Osteoblast (primary cell): ENCODE data around the gene BHLHE23. TPM values are rescaled to one million over a fixed set of nuclear protein-coding genes. Genes with fewer than 3 reads are reported as not detected.

Source experiments
- DNase-seq: peaks from one replicate; pipeline ENCODE4 v3.0.0; 2011; ENCODE audit warnings: low spot score, mixed read lengths; ENCODE audit not compliant: insufficient read length; ENCODE audit errors: missing footprints
- H2AFZ ChIP-seq: 2 replicates; pipeline ENCODE4 v1.6.0; 2011; ENCODE audit warnings: mild to moderate bottlenecking, low read length
- H3K27ac ChIP-seq: 2 replicates; pipeline ENCODE4 v1.5.1; 2011; ENCODE audit warnings: mild to moderate bottlenecking, low read depth, low read length, moderate library complexity
- H3K27me3 ChIP-seq: 2 replicates; pipeline ENCODE4 v1.6.0; 2012; ENCODE audit warnings: mild to moderate bottlenecking, control low read depth, inconsistent platforms, low read length, moderate library complexity; ENCODE audit not compliant: insufficient read depth
- H3K36me3 ChIP-seq: 2 replicates; pipeline ENCODE4 v1.5.1; 2011; ENCODE audit warnings: mild to moderate bottlenecking, low read length, control low read depth, moderate library complexity; ENCODE audit not compliant: insufficient read depth
- H3K4me1 ChIP-seq: 2 replicates; pipeline ENCODE4 v1.5.1; 2011; ENCODE audit warnings: mild to moderate bottlenecking, low read length, control low read depth, moderate library complexity; ENCODE audit not compliant: insufficient read depth
- H3K4me2 ChIP-seq: 2 replicates; pipeline ENCODE4 v1.6.0; 2011; ENCODE audit warnings: mild to moderate bottlenecking, low read length; ENCODE audit not compliant: insufficient read depth
- H3K4me3 ChIP-seq: fragments of 200-600 bp; sonication (generic); 3 replicates; pipeline ENCODE4 v1.5.1; 2012; ENCODE audit warnings: mild to moderate bottlenecking, low read length, inconsistent platforms; ENCODE audit not compliant: insufficient read depth
- H3K79me2 ChIP-seq: 2 replicates; pipeline ENCODE4 v1.6.0; 2012; ENCODE audit warnings: mild to moderate bottlenecking, low read length, control low read depth, inconsistent platforms; ENCODE audit not compliant: insufficient read depth
- H3K9me3 ChIP-seq: 2 replicates; pipeline ENCODE4 v1.5.1; 2011; ENCODE audit warnings: low read depth, low read length, control low read depth
- H4K20me1 ChIP-seq: 2 replicates; pipeline ENCODE4 v1.6.0; 2012; ENCODE audit warnings: mild to moderate bottlenecking, low read length, control low read depth; ENCODE audit not compliant: insufficient read depth
- CTCF ChIP-seq: IDR thresholded peaks from 2 replicates; pipeline ENCODE4 v1.5.1; 2011; ENCODE audit warnings: mild to moderate bottlenecking, low read depth, low read length, moderate library complexity; ENCODE audit errors: extremely low read depth
- total RNA-seq: library from RNA; depleted of rRNA; stranded (reverse); fragments of >200 nt; gene quantifications from 2 replicates; pipeline ENCODE4 v1.2.3, GENCODE V29; 2012

BHLHE23 gene
- total RNA-seq, 1 donor: not detected

- Histone ChIP-seq H3K79me2 (no peaks in the 10 kb centered on the region), H3K27ac (no peak overlapping the region), H3K4me2 (no peak overlapping the region), H4K20me1 (no peaks in the 10 kb centered on the region), H3K36me3 (no peaks in the 10 kb centered on the region), H3K4me3 (no peak overlapping the region), H3K27me3 (peaks cover 51% of the 10 kb centered on the region), H3K9me3 (no peaks in the 10 kb centered on the region), H2AFZ (no peak overlapping the region), H3K4me1 (no peaks in the 10 kb centered on the region)
- TF ChIP-seq CTCF: no peak
- DNase-seq: no peak
Observed at GRCh38 chr20:62980380-62980960, 26.3 kb downstream of the BHLHE23 start.

- Histone ChIP-seq H2AFZ (no peak overlapping the region), H3K36me3 (no peaks in the 10 kb centered on the region), H3K9me3 (no peaks in the 10 kb centered on the region), H4K20me1 (no peaks in the 10 kb centered on the region), H3K79me2 (no peaks in the 10 kb centered on the region), H3K27ac (no peak overlapping the region), H3K4me3 (no peak overlapping the region), H3K27me3 (peaks cover 56% of the 10 kb centered on the region), H3K4me1 (no peaks in the 10 kb centered on the region), H3K4me2 (no peak overlapping the region)
- no peak for DNase-seq
- TF ChIP-seq CTCF: no peak
Observed at GRCh38 chr20:62979876-62980373, 26.8 kb downstream of the BHLHE23 start.

GRCh38 chr20:62979310-62979709 is 27.5 kb downstream of the BHLHE23 start:
- H4K20me1 ChIP-seq: no peaks in the 10 kb centered on the region
- H3K4me2 ChIP-seq: no peak overlapping the region
- no peaks in the 10 kb centered on the region for H3K79me2 ChIP-seq
- TF ChIP-seq CTCF: no peak
- H3K36me3 ChIP-seq: no peaks in the 10 kb centered on the region
- no peaks in the 10 kb centered on the region for H3K9me3 ChIP-seq
- H2AFZ ChIP-seq: no peak overlapping the region
- H3K27me3 ChIP-seq: peaks cover 62% of the 10 kb centered on the region
- H3K4me1 ChIP-seq: no peaks in the 10 kb centered on the region
- no peak for DNase-seq
- H3K27ac ChIP-seq: no peak overlapping the region
- H3K4me3 ChIP-seq: no peak overlapping the region

- Histone ChIP-seq H4K20me1 (no peaks in the 10 kb centered on the region), H3K4me1 (no peaks in the 10 kb centered on the region), H3K27me3 (peaks cover 65% of the 10 kb centered on the region), H3K9me3 (no peaks in the 10 kb centered on the region), H3K36me3 (no peaks in the 10 kb centered on the region), H2AFZ (no peak overlapping the region), H3K4me3 (no peak overlapping the region), H3K79me2 (no peaks in the 10 kb centered on the region), H3K27ac (no peak overlapping the region), H3K4me2 (no peak overlapping the region)
- no peak for DNase-seq
- no peak for TF ChIP-seq CTCF
Observed at GRCh38 chr20:62978561-62978943, 28.2 kb downstream of the BHLHE23 start.
